KMS-11 (cell line): ENCODE data around the gene PRKAR1B.

Experiments
- H2AFZ ChIP-seq: fragments of 200-600 bp; sonication (generic); 2 replicates; pipeline ENCODE4 v1.6.1; 2016; ENCODE audit warnings: antibody characterized with exemption, mixed run types, low read depth
- H3K27ac ChIP-seq: fragments of 200-600 bp; sonication (generic); 2 replicates; pipeline ENCODE4 v1.6.1; 2016; ENCODE audit warnings: mild to moderate bottlenecking, mixed run types
- H3K27me3 ChIP-seq: fragments of 200-600 bp; sonication (generic); 2 replicates; pipeline ENCODE4 v1.6.1; 2017; ENCODE audit warnings: mild to moderate bottlenecking, low read depth, mixed run types, moderate library complexity; ENCODE audit not compliant: insufficient read depth
- H3K36me3 ChIP-seq: fragments of 200-600 bp; sonication (generic); 2 replicates; pipeline ENCODE4 v1.6.1; 2017; ENCODE audit warnings: mild to moderate bottlenecking, mixed run types; ENCODE audit not compliant: insufficient read depth
- H3K4me1 ChIP-seq: fragments of 200-600 bp; sonication (generic); 2 replicates; pipeline ENCODE4 v1.6.1; 2016; ENCODE audit warnings: mild to moderate bottlenecking, low read depth, mixed run types; ENCODE audit not compliant: poor library complexity, severe bottlenecking
- H3K4me2 ChIP-seq: fragments of 200-600 bp; sonication (generic); 2 replicates; pipeline ENCODE4 v1.7.0; 2016; ENCODE audit warnings: mild to moderate bottlenecking, mixed run types
- H3K4me3 ChIP-seq: fragments of 200-600 bp; sonication (generic); IDR thresholded peaks from 2 replicates; pipeline ENCODE4 v1.6.1; 2017; ENCODE audit warnings: low read depth, low read length, mixed read lengths; ENCODE audit not compliant: insufficient read depth
- H3K79me2 ChIP-seq: fragments of 200-600 bp; sonication (generic); 2 replicates; pipeline ENCODE4 v1.6.1; 2016; ENCODE audit warnings: low read depth, mixed run types; ENCODE audit not compliant: insufficient read depth
- H3K9ac ChIP-seq: fragments of 200-600 bp; sonication (generic); 2 replicates; pipeline ENCODE4 v1.6.1; 2016; ENCODE audit warnings: mild to moderate bottlenecking, mixed run types
- H4K20me1 ChIP-seq: fragments of 200-600 bp; sonication (generic); 2 replicates; pipeline ENCODE4 v1.6.1; 2016; ENCODE audit warnings: mild to moderate bottlenecking, mixed run types; ENCODE audit not compliant: insufficient read depth
- TF ChIP-seq, protein P1 (sequence below): fragments of 200-600 bp; sonication (generic); conservative IDR thresholded peaks from 2 replicates; pipeline ENCODE4 v1.6.1; 2017; ENCODE audit warnings: low read depth, mild to moderate bottlenecking, antibody characterized with exemption, low read length, moderate library complexity, mixed read lengths

Gene PRKAR1B

DNA sequence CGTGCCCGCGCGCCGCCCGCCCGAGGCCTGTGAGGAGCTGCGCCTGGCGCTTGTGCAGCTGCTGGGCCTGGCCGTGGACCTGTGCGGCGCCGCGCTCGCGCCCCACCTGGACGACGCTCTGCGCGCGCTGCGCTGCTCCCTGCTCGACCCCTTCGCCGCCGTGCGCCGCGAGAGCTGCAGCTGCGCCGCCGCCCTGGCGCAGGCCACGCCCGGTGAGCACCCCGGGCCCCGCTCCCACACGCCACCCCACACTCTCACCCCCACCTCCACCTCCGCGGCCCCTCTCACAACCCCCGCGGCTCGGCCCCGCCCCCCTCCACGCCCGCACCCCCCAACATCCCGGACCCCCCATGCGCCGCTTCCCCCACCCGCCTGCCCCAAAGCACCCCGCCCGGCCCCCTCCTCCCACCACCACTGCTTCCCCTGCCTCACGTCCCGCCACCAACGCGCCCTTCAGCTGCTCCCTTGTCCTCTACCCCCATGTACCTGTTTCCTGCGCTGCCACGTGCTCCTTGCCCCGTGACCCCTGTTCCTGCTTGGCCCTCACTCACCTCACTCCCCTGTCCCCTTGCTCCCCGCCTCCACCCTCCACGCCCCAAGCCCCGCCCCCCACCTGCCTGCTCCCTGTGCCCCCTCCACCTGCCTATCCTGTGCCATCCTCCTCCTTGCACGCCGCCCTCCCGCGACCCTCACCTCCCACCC, at the start of gene PRKAR1B:
TSS of gene PRKAR1B (minus strand) at position 178 of the 702 bp plus-strand sequence. CDS start 15,776 bp downstream, outside the sequence.
- Histone ChIP-seq H3K27ac (peak within 1 kb of the TSS; percentile 79), H3K4me2 (peak within 1 kb of the TSS; percentile 86), H3K9ac (peak within 1 kb of the TSS; percentile 97), H3K79me2 (peaks cover 41% of the 10 kb centered on the region), H2AFZ (peak within 1 kb of the TSS; percentile 69), H3K4me1 (peaks cover 11% of the 10 kb centered on the region), H4K20me1 (no peaks in the 10 kb centered on the region), H3K27me3 (no peaks in the 10 kb centered on the region), H3K36me3 (peaks cover 5% of the 10 kb centered on the region; the same call in 1 of the 2 replicates), H3K4me3 (no peak within 1 kb of the TSS)
- TF ChIP-seq, protein P1, sequence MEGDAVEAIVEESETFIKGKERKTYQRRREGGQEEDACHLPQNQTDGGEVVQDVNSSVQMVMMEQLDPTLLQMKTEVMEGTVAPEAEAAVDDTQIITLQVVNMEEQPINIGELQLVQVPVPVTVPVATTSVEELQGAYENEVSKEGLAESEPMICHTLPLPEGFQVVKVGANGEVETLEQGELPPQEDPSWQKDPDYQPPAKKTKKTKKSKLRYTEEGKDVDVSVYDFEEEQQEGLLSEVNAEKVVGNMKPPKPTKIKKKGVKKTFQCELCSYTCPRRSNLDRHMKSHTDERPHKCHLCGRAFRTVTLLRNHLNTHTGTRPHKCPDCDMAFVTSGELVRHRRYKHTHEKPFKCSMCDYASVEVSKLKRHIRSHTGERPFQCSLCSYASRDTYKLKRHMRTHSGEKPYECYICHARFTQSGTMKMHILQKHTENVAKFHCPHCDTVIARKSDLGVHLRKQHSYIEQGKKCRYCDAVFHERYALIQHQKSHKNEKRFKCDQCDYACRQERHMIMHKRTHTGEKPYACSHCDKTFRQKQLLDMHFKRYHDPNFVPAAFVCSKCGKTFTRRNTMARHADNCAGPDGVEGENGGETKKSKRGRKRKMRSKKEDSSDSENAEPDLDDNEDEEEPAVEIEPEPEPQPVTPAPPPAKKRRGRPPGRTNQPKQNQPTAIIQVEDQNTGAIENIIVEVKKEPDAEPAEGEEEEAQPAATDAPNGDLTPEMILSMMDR: no peak

DNA sequence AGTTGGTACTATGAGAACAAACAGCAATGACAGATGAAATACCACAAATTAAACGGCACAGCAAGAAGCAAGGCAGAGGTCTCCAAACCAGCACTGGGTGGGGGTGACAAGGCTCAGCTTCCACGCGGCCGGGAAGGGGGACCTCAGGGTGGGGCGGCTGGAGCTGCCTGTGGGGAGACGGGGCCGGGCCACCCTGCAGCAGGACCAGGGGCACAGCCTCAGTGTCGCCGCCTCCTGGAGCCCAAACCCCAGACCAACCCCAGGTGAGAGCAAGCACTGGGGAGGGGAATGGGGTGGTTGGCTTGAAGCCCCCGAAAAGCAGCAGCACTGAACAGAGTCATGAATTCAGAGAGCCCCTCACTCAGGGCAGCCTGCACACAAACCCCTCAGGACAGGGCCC, 49.3 kb upstream of the PRKAR1B start:
- no peaks in the 10 kb centered on the region for H3K4me1 ChIP-seq
- H3K79me2 ChIP-seq: no peaks in the 10 kb centered on the region
- no peak overlapping the region for H3K4me2 ChIP-seq
- H3K27ac ChIP-seq: no peak overlapping the region
- H3K27me3 ChIP-seq: no peaks in the 10 kb centered on the region
- TF ChIP-seq, protein P1: no peak
- H3K36me3 ChIP-seq: no peaks in the 10 kb centered on the region; the same call in 1 of the 2 replicates
- H3K4me3 ChIP-seq: no peak overlapping the region
- H3K9ac ChIP-seq: no peak overlapping the region
- H4K20me1 ChIP-seq: no peaks in the 10 kb centered on the region
- H2AFZ ChIP-seq: no peak overlapping the region

- H3K27ac ChIP-seq: no peak overlapping the region
- H3K4me3 ChIP-seq: no peak overlapping the region
- H3K79me2 ChIP-seq: no peaks in the 10 kb centered on the region
- H3K9ac ChIP-seq: no peak overlapping the region
- no peaks in the 10 kb centered on the region for H3K4me1 ChIP-seq
- no peak overlapping the region for H3K4me2 ChIP-seq
- H3K27me3 ChIP-seq: no peaks in the 10 kb centered on the region
- no peaks in the 10 kb centered on the region for H4K20me1 ChIP-seq
- no peaks in the 10 kb centered on the region; the same call in 1 of the 2 replicates for H3K36me3 ChIP-seq
- H2AFZ ChIP-seq: no peak overlapping the region
- TF ChIP-seq, protein P1: peak; percentile 48
Measured at GRCh38 chr7:774161-775109, 47.4 kb upstream of the PRKAR1B start.

- Histone ChIP-seq H3K4me1 (no peaks in the 10 kb centered on the region), H4K20me1 (no peaks in the 10 kb centered on the region), H3K79me2 (no peaks in the 10 kb centered on the region), H2AFZ (no peak overlapping the region), H3K27me3 (no peaks in the 10 kb centered on the region), H3K9ac (no peak overlapping the region), H3K4me2 (no peak overlapping the region), H3K4me3 (no peak overlapping the region), H3K36me3 (no peaks in the 10 kb centered on the region; the same call in 1 of the 2 replicates), H3K27ac (no peak overlapping the region)
- TF ChIP-seq, protein P1: no peak
Measured at GRCh38 chr7:773622-773915, 46.5 kb upstream of the PRKAR1B start.
